Activated naive CD8-positive, alpha-beta T cell treated with anti-CD3 and anti-CD28 coated beads, Interleukin-2, amount 10 ng/mL, durations not matched to agents 7 days and 5 days (primary cell): ENCODE results near the gene TGFBR3L. TPM values are rescaled to one million over a fixed set of nuclear protein-coding genes. Genes with fewer than 3 reads are reported as not detected.
"Not testable (repeated sequence)": the region's sequence is repeated elsewhere in the genome, so short reads cannot be mapped to it uniquely, and the experiment has no call there.

ENCODE experiments used
- ATAC-seq: fragments of 150-1000 bp; cut with Tn5 transposase; one replicate; pipeline ENCODE4 v1.10.0; 2021; ENCODE audit warnings: low read depth, moderate library complexity
- POLR2A ChIA-PET: fragments of 350-600 bp; sonication (Branson Sonifier 250); formaldehyde crosslinking; loops from one replicate; lab custom pipeline; 2021; ENCODE audit warnings: antibody characterized with exemption; lab: Charles Lee
- DNase-seq: peaks from one replicate; pipeline ENCODE4 v3.0.0; 2021
- H3K27ac Mint-ChIP-seq: one replicate; pipeline ENCODE4 v1.8.0; 2022; ENCODE audit warnings: mild to moderate bottlenecking, mixed read lengths
- H3K27me3 Mint-ChIP-seq: one replicate; pipeline ENCODE4 v1.8.0; 2022; ENCODE audit warnings: mild to moderate bottlenecking, moderate library complexity, mixed read lengths
- H3K36me3 Mint-ChIP-seq: one replicate; pipeline ENCODE4 v1.8.0; 2021; ENCODE audit warnings: mild to moderate bottlenecking, mixed read lengths
- H3K4me1 Mint-ChIP-seq: one replicate; pipeline ENCODE4 v1.8.0; 2021; ENCODE audit warnings: mixed read lengths
- H3K4me3 Mint-ChIP-seq: one replicate; pipeline ENCODE4 v1.8.0; 2022; ENCODE audit warnings: mild to moderate bottlenecking, moderate library complexity, mixed read lengths
- H3K9me3 Mint-ChIP-seq: one replicate; pipeline ENCODE4 v1.8.0; 2021; ENCODE audit warnings: mixed read lengths
- total RNA-seq, 2 experiments: library from RNA; stranded (reverse); gene quantifications; one replicate each; pipeline ENCODE4 v1.2.3, GENCODE V29; 2021

Gene TGFBR3L
- total RNA-seq, 2 experiments from 2014 or later: 2.2 to 3.6 TPM

DNA sequence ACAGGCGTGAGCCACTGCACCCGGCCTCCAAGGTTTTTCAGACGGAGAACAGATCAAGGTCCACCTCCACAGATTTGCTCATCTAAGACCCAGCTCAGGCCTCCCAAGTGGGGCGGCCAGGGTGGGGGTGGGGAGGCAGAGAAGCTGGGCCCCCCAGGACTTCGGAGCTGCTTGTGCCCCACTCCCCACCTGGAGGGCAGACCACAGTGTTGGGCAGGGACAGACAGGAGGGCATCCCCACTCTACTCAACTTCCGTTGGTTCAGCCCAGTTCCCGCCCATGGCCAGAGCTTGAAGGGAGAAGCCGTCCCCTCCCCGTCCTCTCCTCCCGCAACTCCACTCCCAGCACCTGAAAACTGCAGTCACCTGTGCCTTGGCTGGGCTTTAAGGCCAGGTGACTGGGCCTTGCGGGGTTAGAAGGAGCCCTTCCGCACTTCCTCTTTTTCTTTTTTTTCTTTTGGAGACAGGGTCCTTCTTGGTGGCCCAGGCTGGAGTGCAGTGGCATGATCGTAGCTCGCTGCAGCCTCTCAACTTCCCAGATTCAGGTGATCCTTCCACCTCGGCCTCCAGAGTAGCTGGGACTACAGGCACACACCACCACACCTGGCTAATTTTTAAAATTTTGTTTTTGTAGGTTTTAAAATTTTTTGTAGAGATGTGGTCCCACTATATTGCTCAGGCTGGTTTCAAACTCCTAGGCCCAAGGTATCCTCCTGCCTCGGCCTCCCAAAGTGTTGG lies 27.1 kb upstream of the TGFBR3L start:
- POLR2A ChIA-PET: no interaction called here
- Mint-ChIP-seq H3K4me3 (no peak overlapping the region), H3K9me3 (no peaks in the 10 kb centered on the region), H3K36me3 (no peaks in the 10 kb centered on the region), H3K27ac (no peak overlapping the region), H3K4me1 (peaks cover 5% of the 10 kb centered on the region), H3K27me3 (peaks cover 23% of the 10 kb centered on the region)
- DNase-seq: no peak
- ATAC-seq: no peak

DNA sequence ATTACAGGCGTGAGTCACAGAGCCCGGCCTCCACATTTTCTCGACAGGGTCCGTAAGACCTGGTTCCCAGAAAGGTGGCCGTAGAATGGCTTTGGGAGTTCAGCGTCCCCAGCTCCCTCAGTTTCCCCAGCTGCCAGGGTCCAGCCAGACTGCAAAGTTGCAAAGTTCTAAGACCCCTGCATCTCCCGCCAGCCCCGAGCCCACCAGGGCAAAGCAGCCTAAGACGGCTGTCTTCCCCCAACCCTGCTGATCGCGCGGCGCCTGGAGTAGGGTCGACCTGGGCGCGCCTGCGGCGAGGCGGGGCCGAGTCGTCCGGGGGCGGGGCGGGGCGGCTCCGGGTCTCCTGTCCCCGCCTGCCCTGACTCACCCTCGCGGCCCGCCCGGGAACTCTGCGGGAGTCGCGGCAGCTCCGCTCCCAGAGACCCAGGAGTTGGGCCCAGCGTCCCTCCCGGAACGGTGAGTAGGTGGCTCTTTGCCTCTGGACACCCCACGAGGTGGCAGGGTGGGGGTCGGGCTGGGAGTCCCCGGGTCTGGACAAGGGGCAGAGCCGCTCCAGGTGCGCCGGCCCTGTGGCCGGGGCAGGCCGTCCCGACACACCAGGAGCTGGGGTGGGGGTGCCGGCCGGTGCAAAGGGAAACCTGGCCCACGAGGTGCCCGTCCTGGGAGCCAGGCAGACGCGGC lies 26.3 kb upstream of the TGFBR3L start, which contains the start of gene LRRC8E:
Gene LRRC8E, plus strand, starts transcription at position 366 of the 681 bp plus-strand sequence. CDS start 7,094 bp downstream, outside the sequence.
- no peak within 1 kb of the TSS for H3K27ac Mint-ChIP-seq
- POLR2A ChIA-PET: no interaction called here
- peaks cover 5% of the 10 kb centered on the region for H3K4me1 Mint-ChIP-seq
- peaks cover 23% of the 10 kb centered on the region for H3K27me3 Mint-ChIP-seq
- no peak within 1 kb of the TSS for H3K4me3 Mint-ChIP-seq
- peak; percentile 79 for ATAC-seq
- no peaks in the 10 kb centered on the region for H3K9me3 Mint-ChIP-seq
- H3K36me3 Mint-ChIP-seq: no peaks in the 10 kb centered on the region
- no peak for DNase-seq

DNA sequence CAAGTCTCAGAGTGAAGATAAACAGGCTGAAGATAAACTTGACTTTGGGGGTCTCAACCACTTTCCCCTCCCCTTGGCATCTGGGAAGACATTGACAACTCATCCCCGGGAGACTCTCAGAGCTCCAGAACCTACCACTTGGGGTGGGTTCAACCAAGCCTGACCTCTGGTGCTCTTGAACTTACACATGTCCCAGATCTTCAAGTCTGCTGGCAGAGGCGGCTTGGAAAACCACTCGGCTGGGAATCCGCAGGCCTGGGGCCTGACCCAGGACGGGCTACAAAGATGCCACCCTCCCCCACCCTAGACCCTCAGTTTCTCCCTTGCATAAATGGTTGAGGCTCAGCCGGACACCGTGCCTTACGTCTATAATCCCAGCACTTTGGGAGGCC lies 25.8 kb upstream of the TGFBR3L start:
- Mint-ChIP-seq H3K4me1 (peaks cover 5% of the 10 kb centered on the region), H3K9me3 (no peaks in the 10 kb centered on the region), H3K36me3 (no peaks in the 10 kb centered on the region), H3K27ac (no peak overlapping the region), H3K4me3 (no peak overlapping the region), H3K27me3 (peaks cover 23% of the 10 kb centered on the region)
- POLR2A ChIA-PET: no interaction called here
- DNase-seq (no peak), ATAC-seq (no peak)

DNA sequence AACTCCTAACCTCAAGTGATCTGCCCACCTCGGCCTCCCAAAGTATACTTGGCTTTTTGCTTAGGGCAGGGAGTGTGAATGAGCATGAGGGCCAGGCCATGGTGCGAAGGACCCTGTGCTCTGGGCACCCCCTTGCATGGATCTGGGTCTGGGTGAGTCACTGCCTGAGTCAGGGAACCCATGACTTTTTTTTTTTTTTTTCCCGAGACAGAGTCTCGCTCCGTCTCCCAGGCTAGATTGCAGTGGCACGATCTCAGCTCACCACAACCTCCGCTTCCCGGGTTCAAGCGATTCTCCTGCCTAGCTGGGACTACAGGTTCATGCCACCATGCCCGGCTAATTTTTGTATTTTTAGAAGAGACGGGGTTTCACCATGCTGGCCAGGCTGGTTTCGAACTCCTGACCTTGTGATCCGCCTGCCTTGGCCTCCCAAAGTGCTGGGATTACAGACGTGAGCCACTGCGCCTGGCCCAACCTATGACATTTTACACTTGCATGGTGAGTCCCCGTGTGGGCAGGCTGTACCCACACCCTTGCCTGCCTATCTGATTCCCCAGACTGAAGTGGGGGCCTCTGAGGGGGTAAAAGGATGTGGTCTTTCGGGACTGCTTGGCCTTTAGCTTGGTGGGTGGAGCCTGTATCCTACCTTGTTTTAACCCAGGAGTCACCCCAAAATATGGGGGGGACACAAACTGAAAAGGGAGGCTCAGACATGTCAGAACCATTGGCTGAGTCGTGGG lies 21.1 kb upstream of the TGFBR3L start:
- peaks cover 12% of the 10 kb centered on the region for H3K27me3 Mint-ChIP-seq
- DNase-seq, H3K27ac Mint-ChIP-seq, H3K9me3 Mint-ChIP-seq, H3K36me3 Mint-ChIP-seq, H3K4me3 Mint-ChIP-seq, H3K4me1 Mint-ChIP-seq, POLR2A ChIA-PET, ATAC-seq: not testable (repeated sequence)

DNA sequence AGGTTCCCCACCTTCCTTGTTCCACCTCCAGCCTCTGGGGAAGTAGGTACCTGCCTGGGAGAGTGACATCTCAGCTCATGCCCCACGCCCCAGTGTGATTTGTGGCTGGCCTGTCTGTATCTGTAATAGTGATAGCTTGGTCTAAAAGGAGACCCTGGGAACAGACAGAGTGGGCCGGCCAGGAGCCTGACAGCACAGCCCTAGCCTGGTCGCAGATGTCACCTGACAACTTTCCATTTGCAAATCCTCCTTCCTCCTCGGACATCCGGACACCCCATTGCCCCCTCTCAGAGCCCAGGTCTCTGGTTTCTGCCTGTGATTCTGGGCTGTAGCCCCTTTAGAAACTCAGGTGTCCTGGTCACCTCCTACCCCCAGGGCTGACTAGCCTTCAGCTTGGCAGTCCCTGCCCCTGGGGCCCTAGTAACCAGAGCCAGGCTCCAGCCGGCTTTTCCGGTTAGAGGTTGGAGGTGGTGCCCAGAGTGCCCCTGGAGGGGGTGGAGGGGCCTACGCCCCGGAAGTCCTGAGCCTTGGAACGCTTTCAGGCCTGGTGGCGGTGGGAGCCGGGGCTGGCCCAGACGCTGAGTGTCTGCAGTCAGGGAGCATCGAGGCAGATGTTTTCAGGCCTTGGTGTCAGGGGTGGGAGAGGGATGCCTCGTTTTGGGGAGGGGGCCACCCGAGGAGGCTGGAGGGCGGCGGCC lies 19.9 kb upstream of the TGFBR3L start:
- no peaks in the 10 kb centered on the region for H3K9me3 Mint-ChIP-seq
- peaks cover 4% of the 10 kb centered on the region for H3K27me3 Mint-ChIP-seq

DNA sequence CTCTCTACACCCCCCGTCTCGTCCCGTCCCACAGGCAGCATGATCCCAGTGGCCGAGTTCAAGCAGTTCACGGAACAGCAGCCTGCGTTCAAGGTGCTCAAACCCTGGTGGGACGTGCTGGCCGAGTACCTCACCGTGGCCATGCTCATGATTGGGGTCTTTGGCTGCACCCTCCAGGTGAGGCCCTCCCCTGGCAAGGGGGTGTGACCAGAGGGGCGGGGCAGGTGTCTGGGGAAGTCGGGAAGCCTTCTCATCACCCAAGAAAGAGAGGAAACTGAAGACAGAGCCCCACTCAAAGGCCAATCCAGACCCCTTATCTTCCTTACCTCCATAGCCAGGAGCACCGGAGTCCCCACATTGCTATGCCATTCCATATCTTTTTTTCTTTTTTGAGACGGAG lies 19.1 kb upstream of the TGFBR3L start:
- peaks cover 4% of the 10 kb centered on the region for H3K27me3 Mint-ChIP-seq
- no peak for DNase-seq
- H3K27ac Mint-ChIP-seq: no peak overlapping the region
- H3K9me3 Mint-ChIP-seq: no peaks in the 10 kb centered on the region
- no peak for ATAC-seq
- no peak overlapping the region for H3K4me3 Mint-ChIP-seq
- peaks cover 7% of the 10 kb centered on the region for H3K4me1 Mint-ChIP-seq
- POLR2A ChIA-PET: no interaction called here
- H3K36me3 Mint-ChIP-seq: no peaks in the 10 kb centered on the region

More for the DNA sequence above, 19.9 kb upstream of the TGFBR3L start:
- POLR2A ChIA-PET: no interaction called here
- DNase-seq: no peak
- no peak overlapping the region for H3K27ac Mint-ChIP-seq
- H3K4me3 Mint-ChIP-seq: no peak overlapping the region
- peaks cover 7% of the 10 kb centered on the region for H3K4me1 Mint-ChIP-seq
- no peaks in the 10 kb centered on the region for H3K36me3 Mint-ChIP-seq
- ATAC-seq: no peak

DNA sequence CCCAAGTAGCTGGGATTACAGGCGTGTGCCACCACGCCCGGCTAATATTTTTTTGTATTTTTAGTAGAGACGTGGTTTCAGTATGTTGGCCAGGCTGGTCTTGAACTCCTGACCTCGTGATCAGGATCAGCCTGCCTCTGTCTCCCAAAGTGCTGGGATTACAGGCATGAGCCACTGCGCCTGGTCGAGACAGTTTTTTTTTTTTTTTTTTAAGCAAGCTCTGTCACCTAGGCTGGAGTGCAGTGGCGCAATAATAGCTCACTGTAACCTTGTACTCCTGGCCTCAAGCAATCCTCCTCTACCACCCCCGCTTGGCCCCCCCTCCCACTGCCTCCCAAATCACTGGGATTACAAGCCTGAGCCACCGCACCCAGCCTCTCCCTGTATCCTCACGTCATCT lies 17.3 kb upstream of the TGFBR3L start:
- POLR2A ChIA-PET: interaction anchor here (0.6 kb wide), 1 partner anchor 422 kb away, joined by 3 read pairs; no protein-coding TSS in a partner anchor
- H3K36me3 Mint-ChIP-seq: no peaks in the 10 kb centered on the region
- DNase-seq (no peak), ATAC-seq (no peak)
- no peaks in the 10 kb centered on the region for H3K27me3 Mint-ChIP-seq
- no peak overlapping the region for H3K4me3 Mint-ChIP-seq
- peaks cover 7% of the 10 kb centered on the region for H3K4me1 Mint-ChIP-seq
- no peak overlapping the region for H3K27ac Mint-ChIP-seq
- H3K9me3 Mint-ChIP-seq: no peaks in the 10 kb centered on the region

DNA sequence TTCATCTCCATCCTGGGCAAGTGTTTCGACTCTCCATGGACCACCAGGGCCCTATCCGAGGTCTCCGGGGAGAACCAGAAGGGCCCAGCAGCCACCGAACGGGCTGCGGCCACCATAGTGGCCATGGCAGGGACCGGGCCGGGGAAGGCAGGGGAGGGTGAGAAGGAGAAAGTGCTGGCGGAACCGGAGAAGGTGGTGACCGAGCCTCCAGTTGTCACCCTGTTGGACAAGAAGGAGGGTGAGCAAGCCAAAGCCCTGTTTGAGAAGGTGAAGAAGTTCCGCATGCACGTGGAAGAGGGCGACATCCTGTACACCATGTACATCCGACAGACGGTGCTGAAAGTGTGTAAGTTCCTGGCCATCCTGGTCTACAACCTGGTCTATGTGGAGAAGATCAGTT lies 15.7 kb upstream of the TGFBR3L start:
- no peak overlapping the region for H3K4me3 Mint-ChIP-seq
- no peaks in the 10 kb centered on the region for H3K9me3 Mint-ChIP-seq
- H3K4me1 Mint-ChIP-seq: peaks cover 7% of the 10 kb centered on the region
- no peak overlapping the region for H3K27ac Mint-ChIP-seq
- DNase-seq (no peak), ATAC-seq (no peak)
- H3K36me3 Mint-ChIP-seq: no peaks in the 10 kb centered on the region
- POLR2A ChIA-PET: interaction anchor here (1.3 kb wide), 1 partner anchor 21 kb away, joined by 3 read pairs; the partner anchor contains the start of gene SNAPC2
- no peaks in the 10 kb centered on the region for H3K27me3 Mint-ChIP-seq

DNA sequence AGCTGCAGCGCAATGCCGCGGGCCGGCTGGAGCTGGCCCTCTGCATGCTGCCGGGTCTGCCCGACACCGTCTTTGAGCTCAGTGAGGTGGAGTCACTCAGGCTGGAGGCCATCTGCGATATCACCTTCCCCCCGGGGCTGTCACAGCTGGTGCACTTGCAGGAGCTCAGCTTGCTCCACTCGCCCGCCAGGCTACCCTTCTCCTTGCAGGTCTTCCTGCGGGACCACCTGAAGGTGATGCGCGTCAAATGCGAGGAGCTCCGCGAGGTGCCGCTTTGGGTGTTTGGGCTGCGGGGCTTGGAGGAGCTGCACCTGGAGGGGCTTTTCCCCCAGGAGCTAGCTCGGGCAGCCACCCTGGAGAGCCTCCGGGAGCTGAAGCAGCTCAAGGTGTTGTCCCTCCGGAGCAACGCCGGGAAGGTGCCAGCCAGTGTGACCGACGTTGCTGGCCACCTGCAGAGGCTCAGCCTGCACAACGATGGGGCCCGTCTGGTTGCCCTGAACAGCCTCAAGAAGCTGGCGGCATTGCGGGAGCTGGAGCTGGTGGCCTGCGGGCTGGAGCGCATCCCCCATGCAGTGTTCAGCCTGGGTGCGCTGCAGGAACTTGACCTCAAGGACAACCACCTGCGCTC lies 14.8 kb upstream of the TGFBR3L start:
- no peak overlapping the region for H3K4me3 Mint-ChIP-seq
- peaks cover 9% of the 10 kb centered on the region for H3K4me1 Mint-ChIP-seq
- ATAC-seq (no peak), DNase-seq (no peak)
- no peaks in the 10 kb centered on the region for H3K36me3 Mint-ChIP-seq
- H3K9me3 Mint-ChIP-seq: no peaks in the 10 kb centered on the region
- no peaks in the 10 kb centered on the region for H3K27me3 Mint-ChIP-seq
- no peak overlapping the region for H3K27ac Mint-ChIP-seq
- POLR2A ChIA-PET: interaction anchor here (1.3 kb wide), 1 partner anchor 21 kb away, joined by 3 read pairs; the partner anchor contains the start of gene SNAPC2

DNA sequence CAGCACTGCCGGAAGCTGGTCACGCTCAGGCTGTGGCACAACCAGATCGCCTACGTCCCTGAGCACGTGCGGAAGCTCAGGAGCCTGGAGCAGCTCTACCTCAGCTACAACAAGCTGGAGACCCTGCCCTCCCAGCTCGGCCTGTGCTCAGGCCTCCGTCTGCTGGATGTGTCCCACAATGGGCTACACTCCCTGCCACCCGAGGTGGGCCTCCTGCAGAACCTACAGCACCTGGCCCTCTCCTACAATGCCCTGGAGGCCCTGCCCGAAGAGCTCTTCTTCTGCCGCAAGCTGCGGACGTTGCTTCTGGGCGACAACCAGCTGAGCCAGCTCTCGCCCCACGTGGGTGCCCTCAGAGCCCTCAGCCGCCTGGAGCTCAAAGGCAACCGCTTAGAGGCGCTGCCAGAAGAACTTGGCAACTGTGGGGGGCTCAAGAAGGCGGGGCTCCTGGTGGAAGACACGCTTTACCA lies 14.2 kb upstream of the TGFBR3L start:
- H3K9me3 Mint-ChIP-seq: no peaks in the 10 kb centered on the region
- ATAC-seq: no peak
- H3K36me3 Mint-ChIP-seq: no peaks in the 10 kb centered on the region
- H3K27ac Mint-ChIP-seq: no peak overlapping the region
- peaks cover 13% of the 10 kb centered on the region for H3K4me1 Mint-ChIP-seq
- DNase-seq: no peak
- H3K27me3 Mint-ChIP-seq: no peaks in the 10 kb centered on the region
- H3K4me3 Mint-ChIP-seq: no peak overlapping the region
- POLR2A ChIA-PET: no interaction called here

DNA sequence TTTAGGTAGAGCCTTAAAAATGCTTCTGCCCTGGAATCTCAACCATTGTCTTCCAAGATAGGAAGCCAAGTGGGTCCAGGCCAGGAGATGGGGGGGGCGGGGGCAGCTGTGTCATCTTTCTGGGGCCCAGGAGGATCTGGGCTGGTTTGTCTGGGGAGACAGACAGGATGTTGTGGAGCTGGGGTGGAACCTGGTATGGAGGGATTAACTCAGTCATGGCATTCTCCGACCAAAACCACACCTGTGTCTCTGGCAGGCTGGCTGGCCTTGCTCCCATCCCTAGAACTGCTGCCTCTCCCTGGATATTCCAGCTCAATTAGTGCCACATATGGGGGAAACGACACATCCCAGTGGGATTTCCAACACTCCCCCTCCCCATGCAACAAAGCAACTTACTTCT lies 13.7 kb upstream of the TGFBR3L start:
- H3K27me3 Mint-ChIP-seq: no peaks in the 10 kb centered on the region
- H3K4me3 Mint-ChIP-seq: no peak overlapping the region
- ATAC-seq (no peak), DNase-seq (no peak)
- H3K36me3 Mint-ChIP-seq: peaks cover 2% of the 10 kb centered on the region
- POLR2A ChIA-PET: no interaction called here
- no peaks in the 10 kb centered on the region for H3K9me3 Mint-ChIP-seq
- peaks cover 15% of the 10 kb centered on the region for H3K4me1 Mint-ChIP-seq
- H3K27ac Mint-ChIP-seq: no peak overlapping the region

DNA sequence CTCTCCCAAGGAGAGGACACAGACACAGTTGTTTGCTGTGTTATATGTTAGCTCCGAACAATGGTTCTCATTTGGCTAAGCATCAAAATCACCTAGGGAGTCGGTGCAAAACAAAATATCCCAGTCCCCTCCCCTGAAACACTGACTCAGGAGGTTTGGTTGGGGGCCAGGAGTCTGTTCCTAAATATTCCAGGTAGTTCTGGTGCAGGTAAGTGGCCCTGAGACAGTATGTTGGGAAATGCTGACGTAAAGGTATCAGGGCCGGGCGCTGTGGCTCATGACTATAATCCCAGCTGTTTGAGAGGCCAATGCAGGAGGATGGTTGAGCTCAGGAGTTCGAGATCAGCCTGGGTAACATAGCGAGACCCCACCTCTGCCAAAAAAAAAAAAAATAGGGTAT lies 13.3 kb upstream of the TGFBR3L start:
- Mint-ChIP-seq H3K4me3 (no peak overlapping the region), H3K27ac (no peak overlapping the region), H3K27me3 (no peaks in the 10 kb centered on the region), H3K9me3 (no peaks in the 10 kb centered on the region), H3K36me3 (peaks cover 2% of the 10 kb centered on the region), H3K4me1 (peaks cover 15% of the 10 kb centered on the region)
- ATAC-seq (no peak), DNase-seq (no peak)
- POLR2A ChIA-PET: interaction anchor here (0.7 kb wide), 1 partner anchor 19 kb away, joined by 3 read pairs; no protein-coding TSS in a partner anchor
